HG03280 (cell line): ENCODE results near the gene MYO3B.
"Not testable (repeated sequence)": the region's sequence is repeated elsewhere in the genome, so short reads cannot be mapped to it uniquely, and the experiment has no call there.

Source experiments
- ATAC-seq: cut with Tn5 transposase; IDR thresholded peaks from one replicate; pipeline ENCODE4 v1.9.1; 2021; ENCODE audit warnings: mild to moderate bottlenecking, moderate library complexity; ENCODE audit not compliant: unreplicated experiment

Gene MYO3B

GRCh38 chr2:170401187-170401586, 223.2 kb downstream of the MYO3B start:
- ATAC-seq = no peak

GRCh38 chr2:170404846-170405245, 226.9 kb downstream of the MYO3B start:
- no peak for ATAC-seq

- no peak for ATAC-seq
Measured at GRCh38 chr2:170405326-170405725, 227.4 kb downstream of the MYO3B start.

- peak; percentile 67 for ATAC-seq
Measured at GRCh38 chr2:170408461-170409163, 230.7 kb downstream of the MYO3B start.

GRCh38 chr2:170409164-170409535, 231.2 kb downstream of the MYO3B start:
- no peak for ATAC-seq

- no peak for ATAC-seq
Measured at GRCh38 chr2:170411660-170412059, 233.7 kb downstream of the MYO3B start.

GRCh38 chr2:170420961-170421687, 243.2 kb downstream of the MYO3B start:
- ATAC-seq = no peak

- no peak for ATAC-seq
Measured at GRCh38 chr2:170423919-170424318, 246.0 kb downstream of the MYO3B start.

GRCh38 chr2:170425281-170425751, 247.4 kb downstream of the MYO3B start:
- no peak for ATAC-seq

GRCh38 chr2:170428868-170429267, 250.9 kb downstream of the MYO3B start:
- ATAC-seq = no peak

GRCh38 chr2:170432823-170433222, 254.9 kb downstream of the MYO3B start:
- no peak for ATAC-seq

- no peak for ATAC-seq
Measured at GRCh38 chr2:170433448-170433847, 255.5 kb downstream of the MYO3B start.

- ATAC-seq = not testable (repeated sequence)
Measured at GRCh38 chr2:170434396-170434795, 256.4 kb downstream of the MYO3B start.

GRCh38 chr2:170434900-170435621, 257.1 kb downstream of the MYO3B start:
- ATAC-seq = no peak

- no peak for ATAC-seq
Measured at GRCh38 chr2:170436077-170436943, 258.4 kb downstream of the MYO3B start.

GRCh38 chr2:170446078-170446477, 268.1 kb downstream of the MYO3B start:
- ATAC-seq = no peak

- no peak for ATAC-seq
Measured at GRCh38 chr2:170449034-170449433, 271.1 kb downstream of the MYO3B start.

- no peak for ATAC-seq
Measured at GRCh38 chr2:170454471-170455372, 276.8 kb downstream of the MYO3B start.

GRCh38 chr2:170455617-170456426, 277.9 kb downstream of the MYO3B start:
- ATAC-seq = no peak
